Upper lobe of left lung (tissue), 6 donors: ENCODE data around the gene RP9. TPM values are rescaled to one million over a fixed set of nuclear protein-coding genes. Genes with fewer than 3 reads are reported as not detected.
A peak's percentile ranks its signal among the peaks of the same experiment; 100 is the strongest.

Experiments
- ATAC-seq, 2 donors: fragments of 200-7000 bp; cut with Tn5 transposase; one replicate each; pipeline ENCODE4 v1.9.1; 2022; ENCODE audit warnings: mild to moderate bottlenecking in 2 of 2, moderate library complexity in 2 of 2; ENCODE audit not compliant: low FRiP score in 2 of 2
- DNase-seq, 2 donors: peaks; one replicate each; pipeline ENCODE4 v3.0.0-alpha.2; 2019 to 2020
- H3K27ac ChIP-seq, 4 donors: fragments of 200-600 bp; sonication (generic); one replicate each; pipeline ENCODE4 v1.5.1; 2016 to 2019
- H3K27me3 ChIP-seq, 4 donors: fragments of 200-600 bp; sonication (generic); one replicate each; pipeline ENCODE4 v1.5.1; 2017 to 2019
- H3K36me3 ChIP-seq, 4 donors: fragments of 200-600 bp; sonication (generic); one replicate each; pipeline ENCODE4 v1.5.1; 2016 to 2019
- H3K4me1 ChIP-seq, 4 donors: fragments of 200-600 bp; sonication (generic); one replicate each; pipeline ENCODE4 v1.5.1; 2018 to 2019
- H3K4me3 ChIP-seq, 4 donors: fragments of 200-600 bp; sonication (generic); one replicate each; pipeline ENCODE4 v1.5.1; 2017 to 2019; ENCODE audit warnings: mild to moderate bottlenecking in 2 of 4, moderate library complexity in 1 of 4
- H3K9me3 ChIP-seq, 4 donors: fragments of 200-600 bp; sonication (generic); one replicate each; pipeline ENCODE4 v1.5.1; 2018 to 2019
- CTCF ChIP-seq, 6 experiments: fragments of 450-650 bp in 4 of 6; fragments of 200-600 bp in 2 of 6; sonication (generic) in 2 of 6; IDR thresholded peaks; one replicate each; pipeline ENCODE4 v1.5.1; 2016 to 2019; ENCODE audit warnings: antibody characterized with exemption in 6 of 6
- EP300 ChIP-seq, 4 donors: sonication (generic); formaldehyde crosslinking; IDR thresholded peaks; one replicate each; pipeline ENCODE4 v1.5.1; 2017; ENCODE audit warnings: antibody characterized with exemption in 4 of 4, control low read depth in 2 of 4
- POLR2A ChIP-seq, 4 donors: fragments of 450-650 bp; IDR thresholded peaks; one replicate each; pipeline ENCODE4 v1.5.1; 2016 to 2017; ENCODE audit warnings: antibody characterized with exemption in 4 of 4, mild to moderate bottlenecking in 2 of 4
- POLR2AphosphoS5 ChIP-seq, 2 donors: sonication (generic); formaldehyde crosslinking; IDR thresholded peaks; one replicate each; pipeline ENCODE4 v1.5.1; 2017; ENCODE audit warnings: antibody characterized with exemption in 2 of 2
- WGBS, 2 donors: methylation state at CpG; one replicate each; pipeline ENCODE4 v1.1.5; 2017 to 2018; 5-methylcytosine and 5-hydroxymethylcytosine counted together
- small RNA-seq, 4 donors: library from RNA; depleted of rRNA; stranded (forward); fragments of <200 nt; gene quantifications; one replicate each; pipeline ENCODE3, GENCODE V24; 2016
- total RNA-seq, 6 donors: library from RNA; depleted of rRNA in 4 of 6; stranded (reverse); fragments of >200 nt in 4 of 6; gene quantifications; one replicate each; pipeline versions ENCODE4 v1.1.0 to v1.2.1, GENCODE V29; 2016 to 2021
- donor health status: DM: no; HTN: no; CAD: no; lungs with moderate emphysema.
- donor health status: DM: no; HTN: yes; CAD: no; lungs with severe emphysema.

RP9 gene
- total RNA-seq, 6 donors from 2014 or later: 5.9 to 15.7 (median 11.9) TPM

DNA sequence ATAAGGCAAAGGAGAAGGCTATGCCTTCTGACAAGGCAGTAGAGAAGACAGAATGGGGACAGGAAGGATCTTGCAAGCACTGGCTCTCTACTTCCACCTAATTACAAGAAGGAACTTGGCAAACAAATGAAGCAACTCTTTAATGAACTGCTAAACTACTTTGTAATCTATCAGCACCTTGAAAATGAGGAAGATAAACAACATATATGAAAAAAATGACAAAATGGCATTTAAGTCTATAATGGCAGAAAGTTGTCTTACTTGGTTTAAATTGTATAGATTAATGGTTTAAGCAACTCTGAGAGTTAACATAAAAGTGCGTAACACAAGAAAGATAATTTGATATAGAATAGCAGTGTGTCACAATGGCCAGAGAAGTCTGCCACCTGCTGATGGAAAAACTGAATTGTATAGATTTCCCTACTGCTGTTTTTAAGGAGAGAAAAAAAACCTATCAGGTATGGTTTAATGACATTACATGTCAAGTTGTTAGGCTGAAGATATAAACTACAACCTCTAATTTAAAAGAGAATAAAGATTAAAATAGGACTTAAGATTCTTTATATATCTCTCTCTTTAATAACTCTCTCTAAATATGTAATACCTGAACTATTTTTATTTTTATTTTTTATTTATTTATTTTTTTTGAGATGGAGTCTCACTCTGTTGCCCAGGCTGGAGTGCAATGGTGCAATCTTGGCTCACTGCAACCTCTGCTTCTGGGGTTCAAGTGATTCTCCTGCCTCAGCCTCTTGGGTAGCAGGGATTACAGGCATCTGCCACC is 58.5 kb downstream of the RP9 start:
- H3K27me3 ChIP-seq: no peaks in the 10 kb centered on the region
- H3K4me1 ChIP-seq: peaks cover 12 to 30% (median 24%) of the 10 kb centered on the region in 4 donors
- H3K4me3 ChIP-seq: peak overlapping the region in 2 of 4 donors; percentile 19 to 23
- no peak for DNase-seq
- TF ChIP-seq POLR2AphosphoS5 (IDR thresholded peaks at IDR 0.05) (no peak), CTCF (IDR thresholded peaks at IDR 0.05) (peak; percentile 30 to 74 (median 54)), EP300 (IDR thresholded peaks at IDR 0.05) (no peak), POLR2A (IDR thresholded peaks at IDR 0.05) (no peak)
- H3K9me3 ChIP-seq: no peaks in the 10 kb centered on the region
- ATAC-seq: peak in 1 of 2 donors; percentile 68
- H3K27ac ChIP-seq: peak overlapping the region; percentile 65 to 82 (median 74)
- no peaks in the 10 kb centered on the region for H3K36me3 ChIP-seq
- WGBS, 2 donors: 0 to 17% methylated on average over 1 of the region's 1 CpG

GRCh38 chr7:33048704-33049103 is 60.5 kb downstream of the RP9 start:
- Histone ChIP-seq H3K27ac (no peak overlapping the region), H3K9me3 (no peaks in the 10 kb centered on the region), H3K4me3 (no peak overlapping the region), H3K36me3 (no peaks in the 10 kb centered on the region), H3K4me1 (peaks cover 25 to 43% (median 27%) of the 10 kb centered on the region in 4 donors), H3K27me3 (no peaks in the 10 kb centered on the region)
- 91 to 98% methylated on average over 1 of the region's 1 CpG for WGBS, 2 donors
- DNase-seq: no peak
- ATAC-seq: no peak
- TF ChIP-seq CTCF (IDR thresholded peaks at IDR 0.05): no peak
- no peak for TF ChIP-seq EP300 (IDR thresholded peaks at IDR 0.05)
- no peak for TF ChIP-seq POLR2A (IDR thresholded peaks at IDR 0.05)
- no peak for TF ChIP-seq POLR2AphosphoS5 (IDR thresholded peaks at IDR 0.05)

DNA sequence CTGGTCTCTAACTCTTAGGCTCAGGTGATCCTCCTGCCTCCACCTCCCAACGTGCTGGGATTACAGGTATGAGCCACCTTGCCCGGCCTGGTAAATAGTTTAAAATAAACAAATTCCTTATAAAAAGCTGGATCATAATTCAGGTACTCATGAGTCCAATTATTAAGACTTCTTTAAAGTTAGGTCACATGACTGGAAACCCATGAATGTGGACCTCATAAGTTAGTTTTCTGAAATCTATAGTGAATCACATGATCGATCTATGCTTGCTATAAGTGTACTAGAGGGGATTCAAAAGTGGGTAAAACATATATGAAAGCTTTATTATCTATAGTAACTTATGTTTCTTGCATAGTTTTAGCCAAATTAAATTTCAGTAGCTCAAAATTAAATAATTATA is 60.9 kb downstream of the RP9 start:
- no peak overlapping the region for H3K4me3 ChIP-seq
- WGBS, 2 donors: 94 to 99% methylated on average over 3 of the region's 3 CpGs
- DNase-seq (no peak), ATAC-seq (no peak)
- TF ChIP-seq CTCF (IDR thresholded peaks at IDR 0.05): no peak
- no peak for TF ChIP-seq POLR2AphosphoS5 (IDR thresholded peaks at IDR 0.05)
- no peak for TF ChIP-seq POLR2A (IDR thresholded peaks at IDR 0.05)
- no peak for TF ChIP-seq EP300 (IDR thresholded peaks at IDR 0.05)
- H3K27ac ChIP-seq: no peak overlapping the region
- no peaks in the 10 kb centered on the region for H3K36me3 ChIP-seq
- H3K4me1 ChIP-seq: peaks cover 28 to 47% (median 30%) of the 10 kb centered on the region in 4 donors
- no peaks in the 10 kb centered on the region for H3K9me3 ChIP-seq
- H3K27me3 ChIP-seq: no peaks in the 10 kb centered on the region

- no peaks in the 10 kb centered on the region for H3K27me3 ChIP-seq
- H3K4me1 ChIP-seq: peaks cover 27 to 52% (median 33%) of the 10 kb centered on the region in 4 donors
- TF ChIP-seq EP300 (IDR thresholded peaks at IDR 0.05) (no peak), POLR2A (IDR thresholded peaks at IDR 0.05) (no peak), POLR2AphosphoS5 (IDR thresholded peaks at IDR 0.05) (no peak), CTCF (IDR thresholded peaks at IDR 0.05) (no peak)
- ATAC-seq (no peak), DNase-seq (no peak)
- H3K4me3 ChIP-seq: no peak overlapping the region
- 26 to 71% methylated on average over 2 of the region's 2 CpGs for WGBS, 2 donors
- no peaks in the 10 kb centered on the region for H3K36me3 ChIP-seq
- no peaks in the 10 kb centered on the region for H3K9me3 ChIP-seq
- H3K27ac ChIP-seq: no peak overlapping the region
Observed at GRCh38 chr7:33044986-33045385, 64.2 kb downstream of the RP9 start.

Small RNAs within 50 kb of the gene (small RNA-seq; reads per million reads assigned to genes)
- gene AC074338.1 (0 reads per million in 4 donors), gene RN7SL505P (0 reads per million in 4 donors)

Other genes starting within 250 kb of the RP9 start
- 10 to 100 TPM; 19.0 to 53.1 (median 32.2) TPM for gene KBTBD2, start 217.6 kb downstream of the RP9 start, total RNA-seq
- gene FKBP9, start 152.0 kb downstream of the RP9 start, total RNA-seq: 100 to 1,000 TPM; 117 to 262 (median 136) TPM
- gene NT5C3A, start 46.6 kb downstream of the RP9 start, total RNA-seq: 10 to 100 TPM; 18.4 to 52.3 (median 25.0) TPM
- gene BBS9, start 20.2 kb upstream of the RP9 start, total RNA-seq: 10 to 100 TPM; 14.5 to 72.3 (median 20.6) TPM